HG03095 (cell line): ENCODE results near the gene JHY.
A peak's percentile ranks its signal among the peaks of the same experiment; 100 is the strongest.
"Not testable (repeated sequence)": the region's sequence is repeated elsewhere in the genome, so short reads cannot be mapped to it uniquely, and the experiment has no call there.

ENCODE experiments used
- ATAC-seq: cut with Tn5 transposase; IDR thresholded peaks from one replicate; pipeline ENCODE4 v1.9.1; 2021; ENCODE audit warnings: moderate library complexity; ENCODE audit not compliant: unreplicated experiment

Gene JHY

DNA sequence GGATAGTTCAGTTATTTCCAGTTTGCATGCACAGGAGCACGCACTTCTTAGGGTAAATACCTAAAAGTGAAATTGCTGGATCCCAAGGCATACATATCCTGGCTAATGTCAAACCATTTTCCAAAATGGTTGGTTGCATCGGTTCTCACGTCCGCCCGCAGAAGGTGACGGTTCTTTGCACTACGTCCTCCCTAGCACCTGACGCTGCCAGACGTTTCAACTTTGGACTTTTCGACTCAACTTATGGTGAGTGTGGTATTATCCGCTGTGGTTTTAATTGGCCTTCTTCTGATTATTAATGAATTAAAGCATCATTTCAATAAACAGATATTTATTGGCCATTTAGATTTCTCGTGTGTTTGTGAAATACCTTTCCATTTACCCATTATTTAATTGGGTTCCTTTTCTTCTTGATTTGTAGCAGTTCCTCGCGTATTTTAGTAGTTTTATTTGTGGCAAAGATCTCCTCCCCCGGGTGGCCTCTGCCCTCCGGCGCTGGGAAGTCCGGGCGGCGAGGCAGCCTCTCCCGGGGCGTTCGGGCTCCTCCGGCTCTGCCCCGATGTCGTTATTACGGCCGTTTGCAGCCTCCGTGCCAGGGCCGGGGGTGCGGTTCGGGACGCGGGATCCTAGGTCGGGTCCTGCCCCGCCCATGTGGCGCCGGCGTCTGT, at the start of gene JHY:
TSS of gene JHY (plus strand) at position 571 of the 668 bp plus-strand sequence. CDS start 3,091 bp downstream, outside the sequence.
- ATAC-seq, result no peak

DNA sequence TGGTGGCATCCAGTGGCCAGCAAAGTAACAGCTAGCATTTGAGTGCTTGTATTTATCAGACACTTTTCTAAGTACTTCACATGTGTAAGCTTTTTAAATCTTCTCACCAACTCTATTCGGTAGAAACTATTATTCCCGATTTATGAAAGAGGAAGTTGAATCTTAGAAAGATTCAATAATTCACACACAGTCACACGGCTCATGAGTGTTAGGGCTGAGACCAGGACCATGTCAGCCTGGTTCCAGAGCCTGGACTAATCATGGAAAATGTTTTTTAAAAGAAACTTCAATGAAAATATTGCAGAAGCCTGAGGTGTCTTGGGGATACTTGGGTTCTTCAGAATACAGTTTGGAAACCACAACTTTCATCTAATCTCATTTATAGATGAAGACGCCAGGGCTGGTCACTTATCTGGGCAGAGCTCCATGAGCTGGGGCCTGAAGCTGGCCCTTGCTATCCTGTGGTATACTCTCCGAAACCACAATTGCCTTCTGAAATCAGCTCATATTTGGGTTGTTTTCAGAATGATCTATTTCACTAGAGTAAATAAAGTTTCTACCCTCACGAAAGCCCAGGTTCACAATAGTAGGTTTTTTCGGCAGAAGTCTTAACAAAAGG, 48.6 kb upstream of the JHY start:
- no peak for ATAC-seq

DNA sequence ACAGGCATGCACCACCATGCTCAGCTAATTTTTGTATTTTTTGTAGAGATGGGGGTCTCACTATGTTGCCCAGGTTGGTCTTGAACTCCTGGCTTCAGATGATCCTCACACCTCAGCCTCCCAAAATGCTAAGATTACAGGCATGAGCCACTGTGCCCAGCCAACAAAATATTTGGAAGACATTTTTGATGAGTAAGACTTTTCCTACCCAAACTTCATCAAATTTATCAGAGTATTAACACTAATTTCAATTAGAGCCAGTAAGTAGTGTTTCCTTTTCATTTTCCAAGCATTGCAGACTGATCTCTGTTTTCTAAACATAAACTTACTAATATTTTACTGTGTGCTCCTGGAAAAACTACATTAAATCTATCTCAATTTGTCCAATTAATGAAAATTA, 45.6 kb upstream of the JHY start:
- ATAC-seq, result no peak

DNA sequence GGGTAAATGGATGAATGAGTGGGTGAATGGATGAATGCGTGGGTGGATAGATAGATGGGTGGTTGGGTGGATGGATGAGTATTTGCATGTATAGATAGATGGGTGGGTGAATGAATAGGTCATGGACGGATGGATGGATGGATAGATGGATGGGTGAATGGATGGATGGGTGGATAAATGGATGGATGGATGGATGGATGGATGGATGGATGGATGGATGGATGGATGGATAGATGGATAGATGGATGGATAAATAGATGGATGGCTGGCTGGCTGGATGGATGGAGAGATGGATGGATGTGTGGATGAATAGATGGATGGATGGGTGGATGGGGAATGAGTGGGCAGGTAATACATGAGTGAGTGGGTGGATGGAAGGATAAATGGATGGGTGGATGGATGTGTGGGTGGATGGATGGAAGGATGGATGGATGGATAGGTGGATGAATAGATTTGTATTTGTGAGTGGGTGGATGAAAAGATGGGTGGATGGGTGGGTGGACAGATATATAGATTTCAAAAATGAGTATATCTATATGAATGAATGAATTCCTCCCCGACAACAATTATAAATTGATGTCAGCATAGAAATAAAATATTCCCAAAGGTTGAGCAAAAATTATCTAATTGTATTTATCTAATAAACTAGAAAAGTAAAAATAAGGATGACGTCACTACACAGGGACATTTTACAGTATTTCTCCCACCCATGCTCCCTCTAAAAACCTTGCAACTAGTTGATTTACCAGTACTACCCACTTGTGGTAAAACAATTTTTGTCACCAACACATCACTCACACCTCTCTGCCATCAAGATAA, 44.8 kb upstream of the JHY start:
- no peak for ATAC-seq

DNA sequence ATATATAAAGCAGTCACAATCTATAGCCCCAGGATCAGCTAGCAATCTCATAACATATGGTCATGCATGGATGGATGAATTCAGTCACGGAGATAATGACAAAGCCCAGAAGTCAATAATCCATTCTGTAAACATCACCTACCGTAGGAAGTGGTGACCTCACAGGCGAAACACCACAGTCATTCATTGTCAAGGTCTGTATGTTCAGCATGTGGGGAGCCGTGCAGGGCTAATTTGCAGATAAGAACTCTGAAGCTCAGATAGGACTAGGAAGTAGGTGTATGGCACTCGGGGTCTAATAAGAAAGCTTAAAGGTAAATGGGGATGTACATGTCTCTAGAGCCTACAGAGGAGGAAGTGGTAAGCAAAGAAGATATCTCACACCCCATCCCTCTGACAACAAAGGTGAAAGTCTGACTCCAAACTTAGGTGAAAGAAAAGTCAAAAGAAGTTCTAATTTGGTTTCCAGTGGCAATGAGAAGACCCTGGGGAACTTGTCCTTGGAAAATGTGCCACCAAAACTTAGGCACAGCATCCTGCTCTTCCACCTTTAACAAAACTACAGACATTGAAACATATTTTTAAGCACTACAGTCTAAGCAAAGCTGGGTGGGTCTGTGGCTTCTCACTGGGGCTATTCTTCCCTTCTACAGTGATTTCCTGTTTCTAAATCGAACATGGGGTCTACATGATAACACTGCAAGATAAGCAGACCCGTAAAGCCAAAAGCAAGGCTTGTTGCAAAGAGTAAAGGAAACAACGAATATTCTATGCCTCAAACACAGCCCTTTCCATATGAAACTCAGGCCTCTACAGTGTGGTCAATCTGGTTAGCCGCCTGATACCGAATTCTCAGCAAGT, 39.0 kb upstream of the JHY start:
- ATAC-seq, result peak; percentile 65

DNA sequence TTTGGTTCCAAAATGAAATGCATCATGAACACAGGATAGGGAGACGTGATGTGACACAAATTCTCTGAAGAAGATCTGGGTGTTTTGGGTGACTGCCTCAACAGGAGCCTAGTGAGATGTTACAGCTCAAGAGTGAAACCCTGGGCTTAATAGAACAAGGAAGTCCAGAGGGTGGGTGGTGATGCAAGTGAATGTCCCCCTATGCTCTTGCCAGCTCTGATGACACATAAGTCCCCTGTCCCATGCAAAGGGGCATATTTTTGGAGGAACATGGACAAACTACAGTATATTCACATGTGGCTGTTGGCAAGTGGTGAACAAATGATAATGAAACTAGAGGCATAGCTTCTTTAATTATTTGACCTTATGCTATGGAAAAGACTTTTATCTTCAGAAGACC, 35.1 kb upstream of the JHY start:
- no peak for ATAC-seq

DNA sequence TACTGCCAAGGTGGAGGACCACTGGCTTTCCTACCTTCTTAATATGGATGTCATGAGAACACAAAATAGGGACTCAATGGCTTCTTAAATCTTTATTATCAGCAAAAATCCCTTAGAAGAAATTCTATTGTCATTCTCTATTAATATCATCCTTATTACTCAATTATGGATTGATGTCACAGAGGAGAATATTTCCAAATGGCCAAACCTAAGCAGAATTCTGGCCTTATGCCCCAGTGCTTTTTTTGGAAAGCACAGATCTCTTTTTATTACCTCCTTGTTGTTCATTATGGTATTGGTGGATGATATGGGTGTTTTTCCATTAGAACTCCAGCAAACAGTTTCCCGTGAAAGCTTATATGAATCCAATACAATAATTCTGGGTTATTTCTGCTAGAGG, 34.4 kb upstream of the JHY start:
- no peak for ATAC-seq

DNA sequence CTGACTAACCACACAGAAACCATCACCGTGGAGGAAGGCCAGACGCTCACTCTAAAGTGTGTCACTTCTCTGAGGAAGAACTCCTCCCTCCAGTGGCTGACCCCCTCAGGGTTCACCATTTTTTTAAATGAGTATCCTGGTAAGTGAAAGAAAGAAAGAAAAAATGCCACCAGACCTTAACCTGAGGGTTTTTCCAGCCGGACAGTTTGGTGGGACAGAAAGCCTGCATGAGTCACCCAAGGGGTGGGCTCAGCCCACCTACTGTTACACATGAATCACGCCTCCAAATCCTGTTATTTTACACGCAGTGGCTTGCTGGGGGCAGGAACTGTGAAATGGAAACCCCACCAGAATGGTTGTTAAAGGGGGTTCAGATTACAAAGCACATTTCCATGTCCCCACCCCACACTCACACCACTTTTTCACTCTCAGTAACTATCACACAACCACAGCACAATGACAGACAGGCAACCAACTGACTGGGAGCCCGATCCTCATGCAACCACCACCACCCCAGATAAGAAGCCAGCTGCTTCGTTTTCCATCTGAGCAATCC, 32.4 kb upstream of the JHY start:
- ATAC-seq, result no peak

DNA sequence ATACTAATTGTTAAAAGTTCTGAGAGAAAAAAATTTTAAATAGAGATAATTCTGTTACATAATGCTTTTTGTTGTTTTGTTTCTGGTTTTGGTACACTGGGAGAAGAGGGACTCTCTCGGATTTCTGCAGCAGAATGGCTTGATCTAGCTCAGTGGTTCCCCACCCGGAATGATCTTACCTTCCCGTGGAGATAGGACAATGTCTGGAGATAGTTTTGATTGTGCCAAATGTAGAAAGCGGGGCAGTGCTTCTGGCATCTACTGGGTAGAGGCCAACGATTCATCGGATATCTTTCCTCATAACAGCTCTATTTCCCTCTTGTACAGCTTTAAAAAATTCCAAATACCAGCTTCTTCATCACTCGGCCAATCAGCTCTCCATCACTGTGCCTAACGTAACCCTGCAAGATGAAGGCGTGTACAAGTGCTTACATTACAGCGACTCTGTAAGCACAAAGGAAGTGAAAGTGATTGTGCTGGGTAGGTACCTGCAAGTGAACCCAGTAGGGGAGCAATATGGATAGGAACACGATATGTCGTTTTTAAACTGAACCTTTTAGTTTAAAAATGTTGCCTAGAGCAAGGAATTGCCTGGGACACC, 31.1 kb upstream of the JHY start:
- peak; percentile 59 for ATAC-seq

DNA sequence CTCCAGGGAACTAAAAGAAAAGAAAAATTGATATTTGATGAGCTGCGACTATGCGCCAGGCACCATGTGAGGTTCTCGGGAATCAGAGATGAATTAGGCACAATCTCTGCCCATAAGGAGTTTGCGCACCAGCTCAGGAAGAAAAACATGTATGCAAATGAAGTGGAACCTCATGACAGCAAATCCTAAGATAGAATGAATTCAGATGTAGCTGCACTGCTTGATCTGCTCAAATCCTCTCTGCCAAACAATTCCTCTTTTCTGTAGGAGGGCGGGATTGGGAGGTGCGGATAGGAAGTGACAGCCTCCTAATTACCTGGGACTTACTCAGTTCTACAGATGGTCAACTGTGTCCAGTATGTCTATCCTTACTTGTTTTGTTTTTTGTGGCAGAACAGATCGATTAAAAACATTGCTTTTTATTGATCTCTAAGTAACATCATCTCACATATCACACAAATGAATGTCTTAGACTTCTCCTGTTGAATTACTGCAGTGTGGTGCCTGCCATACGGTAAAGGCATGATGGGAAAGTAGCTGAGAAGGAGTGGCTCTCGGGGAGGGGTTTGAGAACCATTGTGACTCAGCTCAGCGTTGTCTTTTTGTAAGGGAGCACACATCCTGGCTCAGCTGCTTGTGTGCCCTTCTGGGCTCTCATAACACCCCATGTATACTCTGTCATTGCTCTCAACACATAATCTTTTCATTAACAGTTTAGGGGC, 30.3 kb upstream of the JHY start:
- no peak for ATAC-seq

DNA sequence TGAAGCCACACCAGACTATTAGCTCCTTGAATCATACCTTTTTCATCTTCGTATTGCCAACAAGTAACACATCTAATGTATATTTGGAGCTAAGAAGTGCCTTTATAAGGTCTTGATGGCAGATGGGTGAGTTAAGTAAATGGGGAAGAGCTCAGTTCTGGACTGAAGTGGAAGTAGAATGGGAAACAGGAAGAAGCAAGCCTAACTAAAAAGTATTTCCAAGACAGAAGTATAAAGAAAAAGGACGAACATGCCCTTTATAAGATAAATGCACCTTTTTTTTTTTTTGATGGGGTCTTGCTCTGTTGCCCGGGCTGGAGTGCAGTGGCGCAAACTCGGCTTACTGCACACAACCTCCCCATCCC, 29.8 kb upstream of the JHY start:
- no peak for ATAC-seq

DNA sequence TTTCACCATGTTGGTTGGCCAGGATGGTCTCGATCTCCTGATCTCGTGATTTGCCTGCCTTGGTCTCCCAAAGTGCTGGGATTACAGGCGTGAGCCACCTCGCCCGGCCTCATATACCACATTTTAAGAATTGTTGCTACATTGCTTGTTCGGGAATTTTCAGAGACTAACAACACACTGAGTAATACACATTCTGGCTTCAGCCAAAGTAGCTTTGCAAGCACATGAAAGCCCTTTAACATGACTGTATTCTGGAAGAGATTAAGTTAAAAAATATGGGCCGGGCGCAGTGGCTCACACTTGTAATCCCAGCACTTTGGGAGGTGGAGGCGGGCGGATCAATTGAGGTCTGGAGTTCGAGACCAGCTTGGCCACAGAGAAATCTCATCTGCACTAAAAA, 29.3 kb upstream of the JHY start:
- no peak for ATAC-seq

DNA sequence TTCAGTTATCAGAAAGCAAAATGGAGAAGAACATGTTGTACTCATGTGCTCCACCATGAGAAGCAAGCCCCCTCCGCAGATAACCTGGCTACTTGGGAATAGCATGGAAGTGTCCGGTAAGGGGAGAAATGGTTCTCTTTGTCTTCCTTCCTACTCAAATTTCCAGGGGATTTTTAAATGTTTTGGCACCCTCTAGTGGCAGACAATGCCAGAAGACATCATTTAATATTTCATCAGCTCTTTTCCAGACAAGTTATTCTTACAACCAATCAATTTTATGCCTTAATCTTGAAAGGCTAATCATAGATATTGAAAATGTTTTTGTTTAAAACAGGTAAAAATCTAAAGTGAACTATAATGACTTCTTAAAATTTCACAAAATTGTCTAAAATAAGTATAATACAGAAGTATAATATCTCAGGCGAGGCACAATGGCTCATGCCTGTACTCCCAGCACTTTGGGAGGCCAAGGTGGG, 28.6 kb upstream of the JHY start:
- no peak for ATAC-seq

DNA sequence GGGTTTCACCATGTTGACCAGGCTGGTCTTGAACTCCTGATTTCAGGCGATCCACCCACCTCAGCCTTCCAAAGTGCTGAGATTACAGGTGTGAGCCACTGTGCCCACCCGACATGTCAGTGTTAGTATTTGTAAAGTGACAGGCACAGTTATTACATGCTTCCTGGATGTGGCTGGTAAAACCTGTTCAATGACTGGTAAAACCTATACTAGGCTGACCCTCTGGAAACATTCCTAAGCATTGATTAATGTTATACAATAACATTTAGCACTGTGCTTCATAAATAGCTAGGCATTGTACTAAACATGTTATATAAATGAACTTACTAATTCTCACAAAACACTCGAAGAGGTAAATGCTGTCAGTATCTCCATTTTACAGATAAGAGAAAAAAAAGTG, 20.9 kb upstream of the JHY start:
- no peak for ATAC-seq

DNA sequence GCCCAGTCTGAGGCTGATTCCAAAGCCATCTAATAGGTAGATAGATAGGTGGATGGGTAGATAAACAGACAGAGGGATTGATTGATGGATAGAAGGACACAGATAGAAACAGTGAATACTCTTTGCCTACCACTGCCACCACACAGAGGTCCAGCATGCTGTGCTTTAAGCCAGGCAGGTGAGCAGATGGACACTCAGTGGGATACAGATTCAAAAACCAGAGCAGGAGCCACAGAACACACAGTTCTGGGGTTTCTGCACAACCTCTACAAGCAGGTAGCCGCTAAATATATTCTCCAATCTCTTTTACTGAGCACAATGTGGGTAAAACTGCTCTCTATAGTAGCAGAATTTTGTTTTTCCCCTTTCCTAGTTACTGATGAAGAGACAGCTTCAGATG, 20.5 kb upstream of the JHY start:
- ATAC-seq, result no peak

DNA sequence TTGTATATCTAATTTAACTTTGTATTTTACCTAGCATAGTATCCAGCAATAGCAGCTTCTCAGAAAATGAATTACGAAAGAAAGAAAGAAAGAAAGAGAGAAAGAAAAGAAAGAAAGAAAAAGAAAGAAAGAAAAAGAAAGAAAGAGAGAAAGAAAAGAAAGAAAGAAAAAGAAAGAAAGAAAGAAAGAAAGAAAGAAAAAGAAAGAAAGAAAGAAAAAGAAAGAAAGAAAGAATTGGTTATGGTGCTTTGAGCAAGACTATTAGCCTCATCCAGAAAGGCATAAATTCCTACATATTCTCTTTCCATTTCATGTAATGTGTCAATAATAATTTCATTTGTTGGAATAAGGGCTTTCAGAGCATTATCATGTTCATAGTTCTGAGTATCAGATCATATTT, 19.4 kb upstream of the JHY start:
- not testable (repeated sequence) for ATAC-seq

DNA sequence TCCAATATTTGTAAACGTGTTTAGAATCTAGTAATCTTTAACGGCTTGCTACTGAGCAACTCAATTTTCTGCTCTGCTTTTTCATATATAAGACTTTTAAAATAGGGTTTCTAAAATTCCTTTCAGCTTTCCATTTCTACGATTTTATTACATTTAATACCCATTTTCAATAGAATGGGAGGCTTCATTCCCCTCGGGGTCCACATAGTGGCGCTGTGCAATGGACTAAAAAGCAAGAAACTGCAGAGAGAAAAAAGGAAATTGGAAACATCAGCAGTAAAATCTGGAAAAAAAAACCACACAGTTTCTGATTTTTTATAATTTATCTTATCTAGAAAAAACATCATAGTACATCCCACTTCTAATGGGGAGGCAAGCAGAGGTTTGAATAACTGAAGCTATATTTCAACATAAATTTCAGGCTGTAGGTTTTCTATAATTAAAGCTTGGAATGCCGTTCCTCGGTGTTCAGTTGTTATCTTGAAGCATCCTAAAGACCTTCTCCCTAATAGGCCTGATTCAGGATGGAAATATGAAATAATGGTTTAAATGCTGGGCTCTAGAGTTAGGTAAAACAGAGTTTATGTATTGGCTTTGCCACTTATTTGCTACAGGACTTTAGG, 18.7 kb upstream of the JHY start:
- no peak for ATAC-seq

DNA sequence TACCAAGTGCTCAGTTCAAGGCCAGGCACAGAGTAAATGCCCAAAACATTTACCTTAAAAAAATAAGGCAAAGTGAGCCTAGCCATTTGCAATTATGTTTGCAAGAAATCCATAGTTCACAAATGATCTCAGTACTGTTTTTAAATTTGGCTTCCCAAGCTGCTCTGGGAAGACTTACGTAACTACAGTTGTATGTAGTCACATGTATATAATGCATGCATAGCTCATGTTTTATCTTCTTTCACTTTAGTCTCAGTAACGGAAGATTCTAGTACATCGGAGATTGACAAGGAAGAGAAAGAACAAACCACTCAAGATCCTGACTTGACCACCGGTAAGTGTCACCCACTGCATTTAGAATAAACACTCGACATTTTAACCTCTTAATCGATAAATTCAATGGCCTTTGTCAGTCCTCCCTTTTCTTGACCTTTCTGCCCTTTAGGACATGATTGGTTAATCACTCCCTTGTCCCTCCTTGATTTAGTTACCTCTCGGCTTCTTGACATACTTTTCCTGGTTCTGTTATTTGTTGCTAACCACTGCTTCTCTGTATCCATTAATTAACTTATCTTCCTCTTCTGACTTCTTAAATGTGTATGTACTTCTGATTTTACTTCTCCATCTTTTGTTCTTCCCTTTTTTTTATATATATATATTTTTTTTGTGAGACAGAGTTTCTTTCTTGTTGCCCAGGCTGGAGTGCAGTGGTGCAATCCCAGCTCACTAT, 18.0 kb upstream of the JHY start:
- ATAC-seq, result no peak

DNA sequence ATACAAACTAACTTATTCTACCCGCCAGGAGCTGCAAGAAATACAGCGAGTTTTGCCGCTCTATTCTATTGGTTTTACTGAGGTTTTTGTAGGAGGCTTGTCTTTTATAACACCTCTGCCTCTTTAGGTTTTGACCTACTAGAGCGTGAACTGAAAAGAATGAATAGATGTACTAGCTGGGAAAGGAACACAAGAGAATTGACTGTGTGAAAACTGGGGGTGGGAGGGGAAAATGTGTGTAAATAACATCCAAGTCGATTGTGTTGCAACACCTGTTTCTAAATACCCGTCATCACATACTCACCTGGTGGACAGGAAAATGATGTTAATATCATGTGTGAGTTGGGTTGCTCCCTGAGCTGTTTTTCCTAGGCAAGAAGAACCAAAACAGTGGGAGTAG, 12.9 kb upstream of the JHY start:
- no peak for ATAC-seq
